ENCODE measurements around the gene PEAK1.
"Not testable (repeated sequence)": the region's sequence is repeated elsewhere in the genome, so short reads cannot be mapped to it uniquely, and the experiment has no call there.

Gene PEAK1

DNA sequence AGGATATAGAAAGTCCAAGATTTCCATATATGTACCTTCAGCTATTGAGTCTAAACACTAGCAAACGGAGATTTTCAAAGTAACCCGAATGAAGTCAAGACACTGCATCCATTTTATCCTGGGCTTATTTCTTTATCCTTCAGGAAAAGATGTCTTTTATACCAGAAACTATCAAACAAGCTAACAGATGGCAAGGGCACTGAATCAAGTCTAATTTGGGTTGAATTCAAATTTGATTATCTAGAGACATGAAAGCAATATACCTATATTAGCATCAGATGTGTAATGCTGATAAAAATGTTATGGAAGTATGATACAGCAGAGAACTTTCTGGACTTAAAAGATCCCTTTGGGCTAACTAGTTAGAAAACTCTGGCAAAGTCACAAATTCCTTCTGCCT lies 210.7 kb downstream of the PEAK1 start:
- DNase-seq: no peak

DNA sequence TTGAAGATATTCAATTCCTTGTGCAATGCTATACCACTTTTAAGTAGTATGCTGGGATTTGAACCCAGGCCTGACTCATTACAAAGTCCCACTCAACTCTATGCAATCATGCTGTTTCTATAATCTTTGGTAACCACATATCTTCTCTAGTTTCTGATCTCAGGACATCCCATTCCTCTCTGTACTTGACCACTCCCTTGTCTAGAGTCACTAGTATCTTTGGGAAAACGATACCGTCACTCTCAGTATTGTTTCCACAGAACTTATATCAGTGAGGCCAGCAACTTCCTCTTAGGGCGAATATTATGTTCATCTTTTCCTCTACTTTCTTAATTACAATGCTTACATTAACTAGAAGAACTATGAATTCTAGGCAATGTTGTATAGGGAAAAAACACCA lies 211.7 kb downstream of the PEAK1 start:
- DNase-seq: no peak

DNA sequence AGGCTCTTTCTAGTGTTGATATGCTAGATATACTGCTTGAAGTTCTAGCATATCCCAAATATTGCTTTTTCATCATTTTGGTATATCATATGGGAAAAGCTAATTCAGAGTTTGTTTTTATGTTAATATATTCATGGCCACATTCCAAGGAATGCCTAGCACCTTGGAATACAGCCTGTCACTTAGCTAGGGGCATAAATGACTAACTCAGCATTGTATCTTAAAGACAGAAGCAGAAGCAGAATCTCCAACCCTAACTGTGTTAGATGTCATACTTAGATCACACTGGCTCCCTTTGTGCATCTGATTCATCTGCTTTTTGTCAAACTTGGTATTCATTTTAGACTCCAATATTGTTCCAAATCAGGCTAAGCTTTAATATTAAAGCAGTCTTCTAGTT lies 218.2 kb downstream of the PEAK1 start:
- no peak for DNase-seq

DNA sequence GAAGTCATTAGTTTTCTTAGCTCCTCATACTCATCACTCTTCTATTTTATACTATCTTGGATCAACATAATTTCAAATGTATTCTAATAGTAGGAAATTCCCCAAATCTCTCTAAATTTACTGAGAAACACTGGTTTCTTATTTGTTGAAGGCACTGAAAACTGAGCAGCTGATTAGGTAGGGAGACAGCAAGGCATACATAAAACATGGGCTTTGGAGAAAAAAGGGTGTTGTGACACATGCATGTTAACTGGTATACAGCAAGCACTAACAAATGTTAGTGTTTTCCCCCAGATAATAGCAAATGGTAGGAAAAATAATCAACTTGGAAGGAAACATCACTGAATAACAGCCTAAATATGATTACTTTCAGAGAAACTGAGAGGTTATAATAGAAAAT lies 223.5 kb downstream of the PEAK1 start:
- no peak for DNase-seq

DNA sequence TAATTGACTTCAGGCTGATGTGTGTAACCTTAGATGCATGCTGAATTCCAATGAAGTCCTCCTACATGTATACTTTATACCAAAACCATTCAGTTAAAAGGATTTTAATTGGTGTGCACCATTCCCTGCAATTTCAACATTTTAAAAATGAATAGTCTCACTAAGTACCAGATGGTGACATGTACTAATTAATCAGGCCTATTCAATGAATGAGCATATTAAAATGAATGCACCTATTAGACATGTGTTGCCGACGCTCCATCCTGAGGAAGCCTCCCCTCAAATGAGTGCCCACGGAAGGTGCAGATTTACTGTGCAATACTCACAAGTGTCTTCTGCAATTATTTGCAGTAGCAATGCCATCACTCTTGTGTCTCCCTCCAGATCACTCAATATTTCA lies 224.3 kb downstream of the PEAK1 start:
- no peak for DNase-seq

DNA sequence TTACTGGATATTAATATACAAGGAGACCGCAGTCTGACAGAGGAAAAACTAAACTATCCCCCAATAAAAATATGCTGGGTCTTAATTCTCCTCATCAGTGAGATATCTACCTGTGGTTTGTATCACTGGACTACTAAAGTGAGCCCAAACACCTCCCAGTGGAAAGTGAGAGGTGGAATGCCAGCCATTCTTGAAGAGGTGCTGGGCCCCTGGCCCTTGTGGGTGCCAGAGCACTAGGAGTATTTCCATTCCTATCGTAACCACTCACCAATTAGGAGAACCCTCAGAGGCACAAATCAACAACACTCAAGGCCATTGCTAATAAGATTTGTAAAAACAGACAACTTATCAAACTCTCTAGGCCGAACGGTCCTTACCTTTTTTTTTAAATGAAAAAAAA lies 227.5 kb downstream of the PEAK1 start:
- no peak for DNase-seq

DNA sequence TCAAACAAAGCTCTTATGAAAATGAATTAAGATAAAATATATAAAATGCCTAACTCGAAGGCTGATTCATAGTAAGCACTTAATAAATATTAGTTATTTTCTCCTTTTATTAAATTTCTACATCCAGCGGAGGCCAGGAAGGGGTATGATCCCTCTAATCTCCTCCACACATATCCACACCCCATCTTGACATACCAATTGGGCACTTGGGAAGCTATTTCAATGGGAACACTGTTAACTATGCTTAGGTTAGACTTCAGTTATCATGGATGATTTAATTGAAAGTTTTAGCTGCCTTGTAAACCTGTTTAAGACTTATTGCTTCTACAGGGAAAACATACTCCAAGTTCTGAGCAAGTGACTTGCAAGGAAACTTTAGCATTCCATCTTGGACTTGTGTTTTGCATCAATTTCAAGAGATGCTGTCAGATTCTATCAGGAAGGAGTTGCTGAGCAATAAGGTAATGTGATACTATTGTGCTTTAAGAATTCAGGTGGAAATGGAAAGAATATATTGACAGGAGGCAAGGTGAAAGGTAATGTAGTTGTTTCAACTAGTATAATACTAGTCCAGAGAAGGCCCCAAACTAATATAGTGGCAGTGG lies 228.6 kb downstream of the PEAK1 start:
- no peak for DNase-seq

DNA sequence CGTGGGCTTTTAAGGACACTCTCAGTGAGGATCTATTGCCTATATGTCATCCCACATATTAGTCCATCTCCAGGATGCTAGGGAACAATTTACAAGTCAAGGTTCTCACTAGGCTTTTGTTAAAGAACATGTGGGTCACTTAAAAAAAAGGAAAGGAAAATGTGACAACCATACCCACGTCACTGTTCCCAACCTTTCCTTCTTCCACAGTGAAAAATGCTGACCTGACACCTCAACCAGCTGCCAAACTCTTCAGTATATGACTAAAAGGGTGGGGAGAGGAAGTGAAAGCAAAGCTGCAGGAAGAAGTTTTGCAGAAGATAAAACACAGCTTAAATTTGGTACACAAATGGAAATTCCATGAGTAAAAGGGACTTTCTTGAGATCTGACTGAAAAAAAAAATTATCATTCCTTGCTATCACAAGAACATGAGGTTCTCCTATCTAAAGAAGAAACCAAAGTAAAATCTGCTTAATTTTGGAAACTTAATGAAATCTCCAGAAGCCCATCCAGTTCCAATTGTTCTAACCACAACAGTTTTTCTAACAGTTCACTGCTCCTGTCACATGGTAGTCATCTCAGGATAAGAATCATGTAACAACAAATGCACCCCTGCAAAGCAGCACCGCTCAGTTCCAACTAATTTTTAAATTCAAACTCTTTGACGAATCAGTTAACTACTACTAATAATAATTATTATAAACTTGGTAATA lies 232.0 kb downstream of the PEAK1 start:
- no peak for DNase-seq

DNA sequence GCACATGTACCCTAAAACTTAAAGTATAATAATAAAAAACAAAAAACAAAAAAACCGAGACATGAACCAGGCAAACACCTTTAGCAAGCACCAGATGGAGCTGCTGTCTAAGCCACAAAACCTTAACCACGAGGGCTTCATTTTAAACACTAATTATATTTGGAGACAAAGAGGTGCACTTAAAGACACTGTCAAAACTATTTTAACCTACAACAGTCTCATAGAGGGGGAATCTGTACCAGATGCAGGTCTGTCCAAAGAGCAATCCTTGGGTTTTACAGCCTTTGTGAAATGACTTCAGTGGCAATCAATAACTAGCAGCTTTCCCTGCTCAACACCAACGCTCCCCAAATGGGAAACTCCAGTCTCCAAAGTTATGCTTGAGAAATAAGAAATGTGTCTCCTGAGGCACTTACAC lies 233.3 kb downstream of the PEAK1 start:
- peak; percentile 9 for DNase-seq

DNA sequence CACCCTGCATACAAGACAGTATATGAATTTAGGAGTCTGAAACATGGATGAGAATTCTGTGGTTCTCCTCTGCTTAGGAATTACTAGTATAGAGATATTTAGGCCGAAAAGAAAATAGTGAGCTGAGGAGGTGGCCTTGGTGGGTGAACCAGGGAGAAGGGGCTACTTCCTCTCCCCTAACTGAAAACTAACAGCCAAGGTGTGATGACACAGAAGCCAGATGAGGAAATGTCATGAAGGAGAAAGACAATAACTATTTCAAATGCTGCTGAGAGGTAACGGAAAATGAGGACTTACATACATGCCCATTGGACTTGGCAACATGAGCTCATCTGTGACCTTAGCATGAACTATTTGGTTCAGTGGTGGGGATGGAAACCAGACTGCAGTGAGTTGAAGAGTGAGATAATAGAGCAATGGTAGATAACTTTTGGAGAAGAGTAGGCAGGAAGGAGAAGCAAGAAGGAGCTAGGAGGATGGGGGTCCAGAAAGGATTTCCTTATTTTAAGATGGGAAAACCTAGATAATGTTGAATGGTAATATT lies 234.6 kb downstream of the PEAK1 start:
- DNase-seq: no peak

DNA sequence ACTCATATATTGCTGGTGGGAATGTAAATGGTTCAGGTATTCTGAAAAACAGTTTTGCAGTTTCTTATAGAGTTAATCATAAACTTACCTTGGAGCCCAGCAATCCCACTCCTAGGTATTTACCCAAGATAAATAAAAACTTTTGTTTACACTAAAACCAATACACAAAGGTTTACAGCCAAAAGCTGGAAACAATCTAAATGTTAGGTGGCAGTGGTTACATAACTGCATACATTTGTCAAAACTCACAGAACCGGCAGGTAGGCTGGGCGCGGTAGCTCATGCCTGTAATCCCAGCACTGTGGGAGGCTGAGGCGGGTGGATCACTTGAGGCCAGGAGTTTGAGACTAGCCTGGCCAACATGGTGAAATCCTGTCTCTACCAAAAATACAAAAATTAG lies 235.6 kb downstream of the PEAK1 start:
- DNase-seq: not testable (repeated sequence)

DNA sequence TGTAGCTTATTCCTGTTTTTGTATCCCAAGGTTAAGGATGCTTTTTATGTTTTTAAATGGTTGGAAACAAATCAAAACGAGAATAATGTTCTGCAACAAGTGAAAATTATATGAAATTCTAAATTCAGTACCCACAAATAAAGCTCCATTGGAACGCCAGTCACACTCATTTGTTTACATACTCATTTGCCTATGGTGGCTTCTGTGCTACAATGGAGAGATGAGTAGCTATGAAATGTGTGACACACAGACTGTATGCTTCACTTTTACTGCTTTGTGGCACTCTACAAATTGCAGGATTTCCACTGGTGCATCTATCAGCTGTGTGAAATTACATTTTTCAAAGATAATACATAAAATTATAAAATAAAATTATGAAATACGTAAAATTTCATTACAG lies 236.8 kb downstream of the PEAK1 start:
- DNase-seq: no peak

DNA sequence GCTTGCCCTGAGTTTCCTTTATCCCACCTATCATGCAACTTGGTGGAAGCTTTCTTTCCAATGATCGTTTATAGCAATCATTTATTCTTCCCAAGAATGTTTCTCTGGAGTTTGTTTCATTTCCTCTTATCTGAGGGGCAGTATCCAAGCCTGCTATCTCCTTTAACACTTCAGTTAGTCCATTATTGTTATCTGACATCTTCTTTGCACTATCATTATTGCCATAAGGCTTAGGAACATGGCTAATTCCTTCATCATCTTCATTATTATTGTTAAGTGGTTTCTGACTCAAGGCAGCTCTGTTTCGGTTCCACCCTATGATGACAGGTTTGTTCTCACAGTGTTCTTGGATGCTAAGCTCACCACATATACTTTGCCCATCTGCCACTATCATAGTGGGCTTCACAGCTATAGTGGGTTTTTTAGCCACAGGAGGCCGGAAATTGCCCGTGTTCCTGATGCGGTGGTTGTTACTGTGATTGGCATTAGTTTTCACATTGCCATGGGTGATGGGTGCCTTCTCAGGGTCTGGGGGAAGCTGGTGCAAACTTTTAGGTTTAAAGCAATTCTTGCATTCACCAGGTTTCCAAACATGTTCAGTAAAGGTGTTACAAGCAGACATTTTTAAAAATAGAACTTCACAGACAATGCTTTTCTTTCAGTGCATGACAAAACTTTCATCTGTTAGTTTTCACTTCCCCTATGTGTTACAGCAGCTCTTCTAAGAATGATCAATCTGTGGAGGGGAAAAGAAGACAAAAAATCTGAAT lies 238.4 kb downstream of the PEAK1 start:
- DNase-seq: no peak

DNA sequence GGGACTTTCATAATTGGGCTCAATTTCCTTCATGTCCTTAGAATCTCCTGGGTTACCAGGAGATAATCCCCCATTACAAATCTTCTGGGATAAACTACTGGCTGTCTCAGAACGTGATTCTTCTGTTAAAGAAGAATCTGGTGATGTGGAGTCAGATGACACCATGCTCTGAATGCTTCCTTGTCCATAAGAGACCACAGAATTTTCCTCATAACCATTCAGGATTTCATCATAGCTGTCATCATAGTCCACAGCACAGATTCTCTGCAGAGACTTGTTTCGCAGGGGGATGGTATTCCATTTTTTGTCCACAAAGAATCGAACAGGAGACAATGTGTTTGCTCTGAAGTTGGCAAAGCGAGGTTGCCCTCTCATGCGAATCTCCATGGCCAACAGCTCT lies 239.1 kb downstream of the PEAK1 start:
- no peak for DNase-seq

DNA sequence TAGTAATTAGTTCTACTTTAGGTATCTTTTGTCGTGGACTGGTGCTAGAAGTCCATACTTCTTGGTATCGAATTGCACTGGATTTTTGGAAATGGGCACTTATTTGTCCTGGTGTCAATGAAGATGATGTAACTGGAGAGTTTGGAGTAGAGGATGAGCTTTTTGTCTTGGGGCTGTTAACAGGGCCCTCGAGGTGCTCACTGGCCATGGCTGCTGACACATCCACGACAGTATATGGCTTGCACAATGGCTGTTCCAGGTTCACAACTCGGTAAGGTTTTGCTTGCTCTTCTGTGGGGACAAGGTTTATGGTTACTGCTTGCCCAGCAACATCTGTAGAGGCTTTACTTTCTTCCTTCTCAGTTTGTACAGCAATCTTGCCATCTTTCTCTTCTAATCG lies 239.6 kb downstream of the PEAK1 start:
- DNase-seq: no peak

DNA sequence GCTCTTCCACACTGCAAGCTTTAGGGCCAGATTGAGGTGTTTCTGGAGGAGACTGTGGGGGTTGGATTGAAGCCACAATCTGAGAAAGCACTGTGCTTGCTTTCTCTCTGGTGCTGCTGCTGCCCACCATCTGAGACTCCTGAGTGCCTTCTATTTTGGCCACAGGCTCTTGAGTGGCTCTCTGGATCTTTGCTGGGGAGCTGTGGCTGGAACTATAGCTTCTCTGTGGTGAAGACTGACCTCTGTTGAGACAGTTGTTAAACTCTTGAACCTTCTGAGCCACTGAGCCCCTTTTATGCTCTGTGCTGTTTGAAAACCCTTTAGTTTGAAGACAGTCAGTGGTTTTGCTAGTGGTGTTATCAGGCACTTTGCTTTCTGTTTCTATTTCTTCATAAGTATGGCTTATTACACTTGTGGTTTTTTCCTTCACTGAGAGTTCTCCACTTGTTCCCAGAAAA lies 240.3 kb downstream of the PEAK1 start:
- no peak for DNase-seq

DNA sequence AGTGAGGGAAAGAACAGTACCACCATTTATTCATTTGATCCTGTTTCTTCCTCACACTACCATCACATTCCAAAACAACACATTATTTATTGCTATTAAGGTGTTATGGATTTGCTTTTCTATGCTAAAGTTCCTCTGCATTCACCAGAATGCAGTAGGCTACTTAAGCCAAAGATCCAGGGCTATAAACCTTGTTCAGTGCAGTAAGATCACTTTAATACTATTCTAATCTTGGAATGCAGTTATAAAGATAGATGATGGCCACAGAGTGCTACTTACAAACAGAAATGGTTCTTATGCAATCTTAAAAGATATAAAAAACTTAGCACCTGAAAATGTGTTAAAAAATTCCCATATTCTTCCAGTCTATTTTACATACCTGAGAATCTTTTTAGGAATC lies 241.5 kb downstream of the PEAK1 start:
- DNase-seq: no peak

DNA sequence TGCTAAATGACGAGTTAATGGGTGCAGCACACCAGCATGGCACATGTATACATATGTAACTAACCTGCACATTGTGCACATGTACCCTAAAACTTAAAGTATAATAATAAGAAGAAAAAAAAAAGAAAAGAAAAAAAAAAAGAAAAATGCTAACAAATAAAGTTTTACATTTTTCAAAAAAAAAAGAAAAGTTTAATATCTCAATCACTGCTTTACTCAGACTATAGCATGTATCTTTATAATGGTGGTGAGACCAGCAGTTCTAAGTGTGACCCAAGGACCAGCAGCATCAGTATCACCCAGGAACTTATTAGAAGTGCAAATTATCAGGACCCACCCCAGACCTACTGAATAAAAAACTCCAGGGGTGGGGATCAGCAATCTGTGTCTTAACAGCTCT lies 243.8 kb downstream of the PEAK1 start:
- not testable (repeated sequence) for DNase-seq

DNA sequence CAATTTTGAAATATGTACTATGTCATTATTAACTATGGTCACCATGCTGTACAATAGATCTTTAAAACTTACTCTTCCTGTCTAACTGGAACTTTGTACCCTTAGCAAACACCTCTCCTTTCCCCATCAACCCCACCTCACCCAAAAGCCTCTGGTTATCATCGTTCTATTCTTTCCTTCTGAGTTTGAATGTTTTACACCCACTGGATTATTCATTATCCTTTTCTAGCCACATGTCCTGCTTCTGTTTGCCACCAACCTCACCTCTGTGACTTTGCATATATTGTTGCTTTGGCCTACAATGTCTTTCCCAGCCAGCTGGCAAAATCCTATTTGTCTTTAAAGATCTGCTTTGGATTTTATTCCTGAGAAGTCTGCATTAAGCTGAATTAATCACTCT lies 246.4 kb downstream of the PEAK1 start:
- no peak for DNase-seq

DNA sequence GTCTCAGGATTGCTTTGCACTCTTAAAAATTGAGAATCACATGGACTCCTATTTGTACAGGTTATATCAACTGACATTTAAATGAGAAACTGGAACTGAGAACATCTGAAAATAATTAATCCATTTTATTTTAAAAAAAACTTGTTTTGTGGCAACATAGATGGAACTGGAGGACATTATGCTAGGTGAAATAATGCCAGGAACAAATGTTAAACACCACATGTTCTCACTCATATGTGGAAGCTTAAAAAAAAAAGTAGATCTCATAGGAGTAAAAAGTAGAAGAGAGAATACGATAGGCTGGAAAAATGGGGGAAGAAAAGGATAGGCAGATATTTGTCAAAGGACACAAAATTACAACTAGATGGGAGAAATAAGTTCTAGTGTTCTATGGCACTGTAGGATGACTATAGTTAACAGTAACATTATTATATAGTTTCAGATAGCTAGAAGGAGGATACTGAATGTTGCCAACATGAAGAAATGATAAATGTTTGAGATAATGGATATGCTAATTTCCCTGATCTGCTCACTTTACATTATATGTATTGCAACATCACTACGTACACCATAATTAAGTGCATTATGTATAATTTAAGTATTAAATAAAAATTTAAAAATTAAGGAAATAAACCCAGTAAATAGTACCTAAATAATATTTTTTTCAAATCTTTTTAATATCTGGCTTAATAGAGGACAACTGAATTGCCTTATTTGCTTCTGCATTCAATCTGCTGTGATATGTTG lies 248.5 kb downstream of the PEAK1 start:
- DNase-seq: no peak

DNA sequence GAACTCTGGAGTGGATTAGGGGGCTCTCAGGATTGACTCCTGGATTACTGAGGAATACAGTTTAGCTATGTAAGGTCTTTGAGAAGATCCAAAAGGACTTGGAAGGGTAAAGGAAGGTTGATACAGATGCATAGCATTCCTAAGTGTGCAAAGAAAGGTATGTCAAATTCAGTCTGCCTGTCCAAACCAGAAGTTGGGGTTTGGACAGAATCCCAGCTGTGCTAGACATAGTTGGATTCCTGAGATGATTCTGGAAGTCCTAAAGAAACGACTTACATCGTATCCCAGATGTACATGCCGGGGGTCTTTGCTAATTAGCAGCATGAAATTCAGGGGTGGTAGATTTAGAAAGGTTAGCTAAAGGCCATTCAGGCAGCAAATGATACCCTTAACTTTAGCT lies 251.3 kb downstream of the PEAK1 start:
- no peak for DNase-seq

DNA sequence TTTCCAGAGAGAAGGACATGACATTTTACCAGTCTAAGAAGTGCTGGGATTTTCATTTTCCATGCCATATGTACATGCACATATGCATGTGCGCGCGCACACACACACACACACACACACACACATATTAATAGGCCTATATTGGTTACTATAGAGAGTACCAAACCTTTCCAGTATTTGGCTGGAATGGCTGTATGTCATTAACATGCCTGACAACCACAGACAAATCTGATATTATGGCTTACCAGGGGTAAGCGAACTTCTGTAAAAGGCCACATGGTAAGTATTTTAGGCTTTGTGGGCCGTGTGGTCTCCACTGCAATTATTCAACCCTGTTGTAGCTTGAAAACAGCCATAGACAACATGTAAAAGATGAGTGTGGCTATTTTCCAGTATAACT lies 251.8 kb downstream of the PEAK1 start:
- DNase-seq: no peak

DNA sequence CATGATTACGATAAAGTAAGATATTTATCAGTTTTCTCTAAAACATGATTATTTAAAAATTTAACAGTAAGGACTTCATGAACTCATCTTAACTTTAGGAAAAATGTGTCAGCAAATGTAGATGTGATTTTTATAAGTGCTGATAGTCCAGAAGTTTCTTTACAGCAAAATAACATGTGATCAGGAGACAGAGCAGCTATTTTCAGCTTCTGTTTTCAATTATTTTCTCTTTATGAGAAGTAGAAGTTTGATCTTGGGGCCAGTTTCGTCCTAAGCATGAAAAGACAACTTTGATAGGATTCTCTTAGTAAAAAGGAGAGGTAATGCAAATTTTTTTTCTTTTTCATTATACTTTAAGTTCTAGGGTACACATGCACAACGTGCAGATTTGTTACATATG lies 252.5 kb downstream of the PEAK1 start:
- no peak for DNase-seq
